Germinal center (tissue), 1 donor: ENCODE data around the gene TMEM156.
"Not testable (repeated sequence)": the region's sequence is repeated elsewhere in the genome, so short reads cannot be mapped to it uniquely, and the experiment has no call there.

Experiments
- DNase-seq: peaks from one replicate; pipeline ENCODE4 v3.0.0; 2012; ENCODE audit warnings: mixed read lengths, low spot score

The TMEM156 gene

DNA sequence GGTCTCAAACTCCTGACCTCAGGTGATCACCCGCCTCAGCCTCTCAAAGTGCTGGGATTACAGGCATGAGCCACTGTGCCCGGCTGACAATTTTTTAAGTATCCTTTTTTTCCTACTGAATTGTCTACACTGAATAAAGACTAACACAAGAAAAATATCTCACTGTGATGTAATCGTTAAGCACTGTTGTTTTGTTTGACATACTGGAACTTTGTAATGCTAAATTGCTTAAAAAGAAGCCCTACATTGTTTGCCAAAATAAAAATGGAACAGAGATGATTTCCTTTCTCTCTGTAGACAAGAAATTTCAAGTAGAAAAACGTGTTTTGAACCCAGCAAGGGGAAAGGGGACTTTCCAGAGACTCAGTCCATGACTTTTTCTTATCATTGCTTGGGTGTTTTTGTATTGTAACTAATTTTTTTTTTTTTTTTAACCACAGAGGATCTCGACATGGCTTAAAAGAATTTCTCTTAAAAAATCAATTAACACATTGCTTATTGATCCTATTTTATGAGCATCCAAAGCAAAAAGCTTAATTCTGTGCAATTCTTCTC is 74.9 kb downstream of the TMEM156 start:
- no peak for DNase-seq

GRCh38 chr4:38955957-38956356 is 76.3 kb downstream of the TMEM156 start:
- DNase-seq: no peak

DNA sequence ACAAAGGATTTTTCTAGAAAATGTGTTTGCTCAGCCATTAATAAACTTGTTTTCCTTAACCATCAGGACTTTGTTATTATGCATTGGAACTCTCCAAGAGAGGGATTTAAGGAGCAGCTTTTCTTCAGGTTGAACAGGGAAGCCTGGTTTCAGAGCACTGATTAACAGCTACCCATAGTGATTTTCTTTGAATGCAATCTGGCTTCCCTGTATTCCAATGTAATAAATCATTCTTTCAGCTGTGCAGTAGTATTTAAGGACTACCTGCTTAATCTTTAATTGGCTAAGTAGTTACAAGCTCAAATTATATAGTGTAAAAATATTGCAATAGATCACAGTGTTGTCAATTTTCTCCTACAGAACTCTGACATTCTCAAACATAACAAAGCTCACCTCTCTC is 77.5 kb downstream of the TMEM156 start:
- no peak for DNase-seq

DNA sequence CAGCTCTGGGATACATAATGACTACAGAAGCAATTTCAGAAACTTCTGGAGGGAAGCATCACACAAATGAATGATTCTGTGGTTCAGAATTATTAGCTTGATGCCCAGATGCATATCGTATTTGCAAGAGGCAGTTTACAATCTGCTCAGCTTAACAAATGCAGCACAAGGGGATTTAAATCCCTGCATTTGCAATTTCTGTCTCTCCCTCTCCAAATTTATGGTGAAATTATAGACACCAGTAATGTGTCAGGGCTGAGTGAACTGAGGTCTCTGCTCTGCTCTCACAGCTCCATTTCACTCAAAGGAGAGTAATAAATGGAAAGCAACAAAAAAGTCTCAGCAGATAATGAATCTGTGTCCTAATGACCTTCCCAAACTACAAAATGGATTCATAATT is 80.2 kb downstream of the TMEM156 start:
- no peak for DNase-seq

DNA sequence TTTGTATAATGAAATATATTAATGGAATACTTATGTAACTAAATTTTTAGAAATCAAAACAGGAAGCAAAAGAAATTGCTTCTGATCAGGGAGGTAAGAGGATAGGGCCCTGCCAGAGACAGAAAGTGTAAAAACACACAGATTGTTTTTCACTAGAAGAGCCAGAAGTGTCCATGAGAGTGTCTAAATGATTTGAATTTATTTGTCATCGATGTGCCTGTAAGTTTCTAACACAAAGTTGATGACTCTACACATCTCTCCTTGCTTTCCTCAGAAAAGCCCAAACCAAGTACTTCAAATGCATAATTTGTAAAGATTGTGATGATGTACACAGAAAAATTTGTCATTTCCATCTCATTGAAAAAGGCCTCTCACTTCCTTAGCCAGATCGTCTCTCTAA is 80.6 kb downstream of the TMEM156 start:
- DNase-seq: no peak

GRCh38 chr4:38950734-38951133 is 81.5 kb downstream of the TMEM156 start:
- DNase-seq: no peak

- DNase-seq: no peak
Observed at GRCh38 chr4:38950159-38950558, 82.0 kb downstream of the TMEM156 start.

DNA sequence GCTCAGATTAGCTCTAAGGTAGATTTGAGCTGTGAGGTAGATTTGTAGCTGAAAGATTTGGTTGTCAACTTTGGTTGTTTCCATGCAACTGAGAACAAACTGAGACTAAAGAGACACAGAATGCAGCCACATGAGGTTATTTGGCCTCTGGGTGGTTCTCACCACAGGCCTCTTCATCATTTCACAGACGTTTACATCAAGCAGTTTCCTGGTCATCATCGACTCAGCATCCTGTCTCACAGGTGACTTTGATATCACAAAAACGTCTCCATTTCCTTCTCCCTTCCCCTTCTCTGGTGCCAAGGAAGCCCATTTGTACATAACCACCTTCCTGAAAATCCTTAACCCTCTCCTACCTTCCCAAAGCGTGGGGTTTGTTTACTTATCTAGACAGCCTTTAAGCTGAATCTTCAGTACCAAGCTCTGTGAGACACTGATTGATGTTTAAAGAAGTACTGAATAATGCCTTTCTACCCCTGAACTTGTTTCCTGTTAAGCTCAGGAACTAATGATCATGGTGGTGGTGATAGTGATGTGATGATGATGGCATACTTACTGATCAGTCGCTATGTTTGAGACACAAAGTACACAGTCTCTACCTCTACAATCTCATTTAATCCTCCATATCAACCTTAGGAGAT is 82.7 kb downstream of the TMEM156 start:
- DNase-seq: no peak

- no peak for DNase-seq
Observed at GRCh38 chr4:38948551-38948950, 83.7 kb downstream of the TMEM156 start.

GRCh38 chr4:38946919-38947318 is 85.3 kb downstream of the TMEM156 start:
- DNase-seq: no peak

DNA sequence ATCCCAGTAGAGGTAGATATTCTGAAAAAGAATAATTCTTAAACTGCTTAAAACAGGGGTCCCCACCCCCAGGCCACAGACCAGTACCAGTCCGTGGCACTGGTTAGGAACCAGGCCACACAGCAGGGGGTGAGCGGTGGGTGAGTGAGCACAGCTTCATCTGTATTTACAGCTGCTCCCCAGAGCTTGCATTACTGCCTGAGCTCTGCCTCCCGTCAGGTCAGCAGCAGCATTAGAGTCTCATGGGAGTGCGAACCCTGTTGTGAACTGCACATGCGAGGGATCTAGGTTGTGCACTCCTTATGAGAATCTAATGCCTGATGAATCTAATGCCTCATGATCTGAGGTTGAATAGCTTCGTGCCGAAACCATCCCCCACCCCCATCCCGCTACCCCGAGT is 87.8 kb downstream of the TMEM156 start:
- DNase-seq: no peak

- no peak for DNase-seq
Observed at GRCh38 chr4:38943343-38943742, 88.9 kb downstream of the TMEM156 start.

- DNase-seq: not testable (repeated sequence)
Observed at GRCh38 chr4:38941906-38942305, 90.3 kb downstream of the TMEM156 start.

GRCh38 chr4:38940476-38940875 is 91.7 kb downstream of the TMEM156 start:
- DNase-seq: no peak

DNA sequence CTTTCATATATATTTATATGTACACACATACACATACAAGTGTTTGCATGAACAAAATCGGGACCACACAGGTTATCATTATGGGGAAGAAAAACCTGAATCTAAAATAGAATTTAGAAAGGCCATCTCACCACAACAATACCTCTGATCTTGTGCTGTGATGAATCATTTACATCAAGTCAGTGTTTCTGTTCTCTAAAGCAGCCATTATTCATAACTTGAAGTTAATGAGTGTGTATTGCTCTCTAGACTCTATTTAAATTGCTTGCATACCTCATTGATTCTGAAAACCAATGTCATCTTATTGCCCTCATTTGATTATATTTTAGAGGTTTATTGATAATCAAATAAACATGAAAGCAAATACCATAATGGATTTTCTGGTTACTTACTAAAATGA is 93.0 kb downstream of the TMEM156 start:
- DNase-seq: no peak

GRCh38 chr4:38935391-38936073 is 96.7 kb downstream of the TMEM156 start:
- no peak for DNase-seq

DNA sequence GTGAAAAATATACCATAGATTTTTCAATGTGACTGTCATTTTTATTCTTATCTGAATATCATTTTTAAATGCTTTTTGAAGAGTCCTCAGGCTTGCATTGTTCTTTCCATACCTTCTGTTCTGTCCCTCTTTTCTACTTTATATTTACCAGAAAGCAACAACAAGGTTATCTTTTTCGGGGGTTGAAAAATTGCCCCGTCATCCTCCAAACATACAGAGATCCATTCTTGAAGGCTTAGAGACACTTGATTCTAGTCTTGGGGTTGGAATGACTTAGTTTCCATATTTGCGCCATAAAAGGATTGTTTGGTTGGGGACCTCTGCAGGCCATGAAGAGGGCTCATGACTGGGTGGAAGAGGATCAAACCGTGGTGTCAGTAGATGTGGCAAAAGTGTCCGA is 101.1 kb downstream of the TMEM156 start:
- DNase-seq: no peak

- no peak for DNase-seq
Observed at GRCh38 chr4:38930707-38931106, 101.5 kb downstream of the TMEM156 start.

DNA sequence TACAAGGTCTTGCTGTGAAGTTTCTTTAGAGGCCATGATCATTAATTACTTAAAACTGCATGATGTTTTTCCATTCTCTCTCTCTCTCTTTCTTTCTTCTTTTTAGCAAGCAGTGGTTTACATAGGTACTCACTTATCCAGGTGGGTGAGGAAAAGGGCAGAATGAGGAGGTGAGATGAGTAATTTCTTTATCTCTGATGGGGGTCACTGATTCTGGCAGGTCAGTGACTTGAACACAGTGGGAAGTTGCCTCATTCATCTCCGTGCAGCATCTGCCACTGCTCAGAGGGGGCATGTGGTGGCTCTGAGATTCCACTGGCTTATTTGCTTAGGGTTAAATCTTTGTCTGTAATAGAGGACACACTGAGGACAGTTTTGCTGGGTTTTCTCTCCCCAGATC is 102.0 kb downstream of the TMEM156 start:
- no peak for DNase-seq

- DNase-seq: no peak
Observed at GRCh38 chr4:38928974-38929373, 103.2 kb downstream of the TMEM156 start.

DNA sequence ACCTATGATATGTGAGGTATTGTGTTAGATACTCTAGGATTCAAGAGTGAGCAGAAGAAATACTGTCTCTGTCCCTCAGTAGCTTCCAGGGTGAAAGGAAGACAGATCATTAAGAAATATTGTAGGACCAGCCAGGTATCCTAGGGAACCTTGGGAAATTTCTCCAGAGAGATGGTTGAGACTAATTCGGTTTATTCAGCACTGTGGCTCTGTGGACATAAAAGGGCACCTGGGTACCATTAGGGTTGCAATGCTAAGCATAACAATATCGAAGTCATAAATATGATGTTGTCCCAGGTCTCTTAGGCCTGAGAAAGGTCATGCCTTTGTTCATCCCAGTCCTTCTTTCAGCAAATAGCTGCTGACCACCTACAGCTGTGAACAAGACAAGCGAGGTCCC is 103.6 kb downstream of the TMEM156 start:
- no peak for DNase-seq

DNA sequence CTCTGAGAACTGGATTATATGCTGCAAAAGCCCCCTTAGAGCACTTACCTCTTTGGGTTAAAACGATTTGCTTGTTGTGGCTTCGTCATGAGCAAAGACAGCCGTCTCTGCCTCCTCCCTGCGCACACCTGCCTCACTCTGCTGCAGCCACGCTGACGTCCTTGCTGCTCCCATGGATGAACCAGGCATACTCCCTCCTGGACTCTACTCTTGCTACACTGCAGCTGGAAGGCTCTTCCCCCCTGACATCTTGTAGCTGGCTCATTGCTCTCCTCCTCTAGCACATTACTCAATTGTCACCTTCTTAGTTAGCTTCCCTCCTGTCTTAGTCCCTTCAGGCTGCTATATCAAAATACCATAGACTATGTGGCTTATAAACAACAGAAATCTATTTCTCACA is 105.3 kb downstream of the TMEM156 start:
- no peak for DNase-seq

GRCh38 chr4:38925492-38926413 is 106.5 kb downstream of the TMEM156 start:
- DNase-seq: no peak
